UCSD-AML1 (cell line): Measurements from ENCODE around the gene ZNF273.

Experiments
- DNase-seq: peaks from one replicate; lab custom pipeline; 2025; ENCODE audit not compliant: unreplicated experiment; lab: John Stamatoyannopoulos, UW

Gene ZNF273

GRCh38 chr7:64876792-64877713, 26.0 kb upstream of the ZNF273 start:
- DNase-seq = no peak

GRCh38 chr7:64877714-64878610, 25.1 kb upstream of the ZNF273 start:
- DNase-seq = no peak

- no peak for DNase-seq
These were observed 24.4 kb upstream of the ZNF273 start for GRCh38 chr7:64878684-64879083.

- no peak for DNase-seq
These were observed 23.9 kb upstream of the ZNF273 start for GRCh38 chr7:64879086-64879730.

- DNase-seq = no peak
These were observed 23.3 kb upstream of the ZNF273 start for GRCh38 chr7:64879800-64880199.

GRCh38 chr7:64880322-64881297, 22.5 kb upstream of the ZNF273 start:
- no peak for DNase-seq

GRCh38 chr7:64881461-64882287, 21.4 kb upstream of the ZNF273 start:
- no peak for DNase-seq

GRCh38 chr7:64882341-64883112, 20.5 kb upstream of the ZNF273 start:
- no peak for DNase-seq

- DNase-seq = no peak
These were observed 19.8 kb upstream of the ZNF273 start for GRCh38 chr7:64883113-64883905.

- no peak for DNase-seq
These were observed 18.8 kb upstream of the ZNF273 start for GRCh38 chr7:64884085-64884912.

- DNase-seq = no peak
These were observed 18.1 kb upstream of the ZNF273 start for GRCh38 chr7:64884913-64885370.

- DNase-seq = no peak
These were observed 17.4 kb upstream of the ZNF273 start for GRCh38 chr7:64885520-64886240.

- DNase-seq = no peak
These were observed 16.0 kb upstream of the ZNF273 start for GRCh38 chr7:64886956-64887545.

GRCh38 chr7:64887756-64888508, 15.1 kb upstream of the ZNF273 start:
- no peak for DNase-seq

- DNase-seq = no peak
These were observed 14.5 kb upstream of the ZNF273 start for GRCh38 chr7:64888561-64888900.
